GM12878 (cell line): ENCODE results near the gene CRYBA1. TPM values are rescaled to one million over a fixed set of nuclear protein-coding genes. Genes with fewer than 3 reads are reported as not detected.
A peak's percentile ranks its signal among the peaks of the same experiment; 100 is the strongest.

Source experiments
- ATAC-seq: fragments of 200-7000 bp; cut with Tn5 transposase; 3 replicates; pipeline ENCODE4 v1.9.1; 2020; ENCODE audit warnings: mild to moderate bottlenecking, moderate library complexity
- BruUV-seq: library from RNA; stranded (reverse); fragments of 400-500 nt; replicated peaks from 2 replicates; lab custom pipeline; 2021; lab: Mats Ljungman, UMichigan
- CTCF ChIA-PET: fragments of 300-600 bp; sonication (Branson Sonifier 250); formaldehyde crosslinking; extraction: SDS; loops from one replicate; lab custom pipeline; 2021; ENCODE audit warnings: inconsistent platforms; lab: Yijun Ruan, JAX
- POLR2A ChIA-PET: fragments of 350-600 bp; formaldehyde crosslinking; extraction: SDS; loops from one replicate; lab custom pipeline; 2021; ENCODE audit warnings: inconsistent platforms; lab: Charles Lee
- RAD21 ChIA-PET: fragments of 300-600 bp; sonication (Branson Sonifier 250); formaldehyde crosslinking; loops from one replicate; lab custom pipeline; 2023; ENCODE audit warnings: antibody characterized with exemption; ENCODE audit not compliant: unreplicated experiment; lab: Charles Lee
- SMC1A ChIA-PET: fragments of 300-600 bp; sonication (Branson Sonifier 250); formaldehyde crosslinking; loops from one replicate; lab custom pipeline; 2023; ENCODE audit not compliant: unreplicated experiment, uncharacterized antibody; lab: Charles Lee
- DNase-seq: peaks from one replicate; pipeline ENCODE4 v3.0.0-alpha.2; 2011; ENCODE audit warnings: low read depth, low spot score
- FAIRE-seq: peaks from 3 replicates; lab custom pipeline; 2011; peaks lifted over from hg19 to GRCh38; lab: Jason Lieb, UNC
- H2AFZ ChIP-seq: 2 replicates; pipeline ENCODE4 v1.6.0; 2011; ENCODE audit warnings: low read depth, low read length, control low read depth; ENCODE audit not compliant: control insufficient read depth
- H3K27ac ChIP-seq: 2 replicates; pipeline ENCODE4 v1.5.1; 2011; ENCODE audit warnings: control low read depth; ENCODE audit not compliant: control insufficient read depth, insufficient read depth
- H3K27me3 ChIP-seq, 2 experiments: replicated peaks in 1 of 2; 2 replicates each; pipeline versions ENCODE4 v1.6.0 to v1.6.1; 2011; ENCODE audit warnings: low read length in 1 of 2; ENCODE audit not compliant: control insufficient read depth in 2 of 2, insufficient read depth in 2 of 2
- H3K36me3 ChIP-seq, 2 experiments: 2 replicates each; pipeline ENCODE4 v1.5.1; 2011; ENCODE audit warnings: low read length in 1 of 2; ENCODE audit not compliant: control insufficient read depth in 2 of 2, insufficient read depth in 2 of 2
- H3K4me1 ChIP-seq: 2 replicates; pipeline ENCODE4 v1.6.1; 2011; ENCODE audit warnings: mild to moderate bottlenecking, low read length, moderate library complexity, mixed read lengths; ENCODE audit not compliant: control insufficient read depth, insufficient read depth
- H3K4me2 ChIP-seq: 2 replicates; pipeline ENCODE4 v1.6.0; 2011; ENCODE audit warnings: control low read depth; ENCODE audit not compliant: control insufficient read depth, insufficient read depth
- H3K4me3 ChIP-seq: fragments of 200-600 bp; sonication (generic); 2 replicates; pipeline ENCODE4 v1.5.1; 2016
- H3K79me2 ChIP-seq: 2 replicates; pipeline ENCODE4 v1.6.0; 2011; ENCODE audit warnings: low read length; ENCODE audit not compliant: control insufficient read depth, insufficient read depth
- H3K9ac ChIP-seq: 2 replicates; pipeline ENCODE4 v1.8.0; 2011; ENCODE audit warnings: low read length, control low read depth, mixed read lengths; ENCODE audit not compliant: control insufficient read depth, insufficient read depth
- H3K9me3 ChIP-seq: replicated peaks from 3 replicates; pipeline ENCODE4 v1.5.1; 2011; ENCODE audit warnings: mild to moderate bottlenecking, low read length; ENCODE audit not compliant: control insufficient read depth, insufficient read depth
- H4K20me1 ChIP-seq: 2 replicates; pipeline ENCODE4 v1.6.0; 2011; ENCODE audit not compliant: control insufficient read depth, insufficient read depth
- BMI1 ChIP-seq: fragments of 450-650 bp; IDR thresholded peaks from 2 replicates; pipeline ENCODE4 v1.6.1; 2016; ENCODE audit warnings: mild to moderate bottlenecking, moderate library complexity, borderline replicate concordance
- HDAC2 ChIP-seq: fragments of 200-600 bp; sonication (generic); IDR thresholded peaks from 2 replicates; pipeline ENCODE4 v1.6.1; 2017
- HDAC6 ChIP-seq: fragments of 200-600 bp; sonication (generic); IDR thresholded peaks from one replicate; pipeline ENCODE4 v1.8.0; 2017; ENCODE audit warnings: antibody characterized with exemption; ENCODE audit not compliant: unreplicated experiment
- JUND ChIP-seq: IDR thresholded peaks from 2 replicates; pipeline ENCODE4 v1.6.1; 2012; ENCODE audit warnings: low read depth, mild to moderate bottlenecking, low read length, improper control_type of control experiment, moderate library complexity
- NBN ChIP-seq: fragments of 450-650 bp; IDR thresholded peaks from 2 replicates; pipeline ENCODE4 v1.6.1; 2016
- NFXL1 ChIP-seq: fragments of 450-650 bp; IDR thresholded peaks from 2 replicates; pipeline ENCODE4 v1.6.1; 2017; ENCODE audit warnings: antibody characterized with exemption, mild to moderate bottlenecking, borderline replicate concordance
- PBX3 ChIP-seq: IDR thresholded peaks from 2 replicates; pipeline ENCODE4 v1.6.1; 2011; ENCODE audit warnings: mild to moderate bottlenecking, low read depth, low read length, moderate library complexity; ENCODE audit not compliant: insufficient replicate concordance
- POLR2A ChIP-seq: IDR thresholded peaks from 2 replicates; pipeline ENCODE4 v1.6.1; 2011; ENCODE audit warnings: low read depth, mild to moderate bottlenecking, low read length
- RAD21 ChIP-seq: IDR thresholded peaks from 2 replicates; pipeline ENCODE4 v1.6.1; 2011; ENCODE audit warnings: mild to moderate bottlenecking, low read depth, low read length, moderate library complexity; ENCODE audit not compliant: insufficient read depth
- RBBP5 ChIP-seq: fragments of 200-600 bp; sonication (generic); conservative IDR thresholded peaks from 2 replicates; pipeline ENCODE4 v1.6.1; 2016
- RFX5 ChIP-seq: IDR thresholded peaks from 2 replicates; pipeline ENCODE4 v1.6.1; 2011; ENCODE audit warnings: low read depth, low read length, improper control_type of control experiment
- SRF ChIP-seq, 2 experiments: IDR thresholded peaks; 2 replicates each; pipeline ENCODE4 v1.6.1; 2011; ENCODE audit warnings: low read depth in 2 of 2, low read length in 2 of 2, mild to moderate bottlenecking in 1 of 2, moderate library complexity in 1 of 2
- TCF12 ChIP-seq: IDR thresholded peaks from 2 replicates; pipeline ENCODE4 v1.6.1; 2011; ENCODE audit warnings: low read depth, mild to moderate bottlenecking, low read length
- ZNF687 ChIP-seq: fragments of 450-650 bp; IDR thresholded peaks from 2 replicates; pipeline ENCODE4 v1.6.1; 2017; ENCODE audit warnings: mild to moderate bottlenecking, moderate library complexity
- WGBS: methylation state at CpG from one replicate; pipeline ENCODE4 v1.1.6; 2016; ENCODE audit warnings: low lambda C conversion rate; ENCODE audit not compliant: insufficient replicate concordance, insufficient coverage; ENCODE audit errors: missing lambda C conversion rate; 5-methylcytosine and 5-hydroxymethylcytosine counted together
- in situ Hi-C: fragments of 300-500 bp; cut with MboI; formaldehyde crosslinking; loops from 9 replicates; pipeline ENCODE4 v1.14.3; 2018; ENCODE audit warnings: mixed read lengths
- intact Hi-C: fragments of 100-400 bp; cut with micrococcal nuclease; formaldehyde crosslinking; loops from one replicate; pipeline ENCODE4 v1.14.2; 2022; ENCODE audit not compliant: unreplicated experiment
- polyA plus RNA-seq, 11 experiments: library from polyadenylated mRNA; depleted of rRNA in 4 of 11; unstranded in 6 of 11; stranded (reverse) in 5 of 11; fragments of >200 nt; fragmentation: Nextera tagmentation in 4 of 11; fragmentation: Illumina TruSeq in 1 of 11; extraction: Ambion mirVana in 4 of 11; extraction: Trizol in 1 of 11; gene quantifications; 1 replicate in 1 of 11; 2 replicates in 10 of 11; pipeline versions ENCODE4 v1.2.1 to v1.2.3, GENCODE V29; 2011 to 2016; ENCODE audit warnings: inconsistent platforms in 2 of 11, missing spikeins in 2 of 11, low read depth in 1 of 11
- total RNA-seq, 4 experiments: library from RNA; depleted of rRNA in 3 of 4; stranded (reverse); fragments of >200 nt in 3 of 4; fragmentation: Illumina TruSeq in 1 of 4; extraction: Trizol in 1 of 4; gene quantifications; 2 replicates each; pipeline versions ENCODE4 v1.2.1 to v1.2.3, GENCODE V29; 2013 to 2021
- TF ChIP-seq, protein P1 (sequence below): fragments of 450-650 bp; IDR thresholded peaks from 2 replicates; pipeline ENCODE4 v1.6.1; 2016; ENCODE audit warnings: mild to moderate bottlenecking

The CRYBA1 gene
- total and polyA plus RNA-seq, 10 of the 15 experiments (the other 5 are each of a cell fraction or from before 2014, with no cell fraction given): not detected

DNA sequence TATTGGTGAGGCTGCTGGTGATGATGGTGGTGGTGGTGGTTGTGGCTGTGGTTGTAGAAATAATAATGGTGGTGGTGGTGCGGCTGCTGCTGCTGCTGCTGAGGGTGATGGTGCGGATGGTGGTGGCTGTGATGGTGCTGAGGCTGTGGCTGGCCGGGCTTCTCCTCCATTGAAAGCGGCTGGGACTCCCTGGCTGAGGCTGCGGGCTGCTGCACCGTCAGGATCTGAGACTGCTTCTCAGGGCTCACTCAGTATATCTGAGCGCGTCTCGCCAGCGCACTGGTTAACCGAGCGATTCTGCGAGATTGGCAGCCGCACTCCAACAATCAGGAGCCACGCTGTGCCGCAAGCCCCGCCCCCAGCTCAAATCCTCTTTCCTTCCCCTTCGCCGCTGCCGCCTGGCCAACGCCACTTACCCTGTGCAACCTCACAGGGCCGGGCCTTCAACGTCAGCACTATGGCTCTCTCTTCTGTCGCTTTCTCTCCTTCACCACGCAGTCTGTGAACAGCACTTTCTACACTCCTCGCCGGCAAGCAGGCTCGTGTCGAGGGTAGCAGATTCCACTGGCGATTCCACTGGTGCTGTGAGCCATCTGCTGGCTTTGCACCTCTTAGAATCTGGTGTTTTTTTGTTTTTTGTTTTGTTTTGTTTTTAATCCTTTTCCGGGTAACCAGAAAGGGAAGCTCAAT lies 47.4 kb downstream of the CRYBA1 start, which contains the start of gene NUFIP2:
Gene NUFIP2, minus strand, starts transcription at position 259 of the 690 bp plus-strand sequence. Its CDS starts 89 bp downstream, at position 170.
- CTCF ChIA-PET: interaction anchor here (0.7 to 2.9 kb wide), 7 partner anchors 9 to 323 kb away, joined by 3 to 9 read pairs (median 4); no protein-coding TSS in a partner anchor
- no peak for TF ChIP-seq SRF (IDR thresholded peaks at IDR 0.05; ENCODE audit: low read depth in 2 of 2, low read length in 2 of 2)
- peak; percentile 59; the same call in 1 of the 2 replicates for TF ChIP-seq RFX5
- TF ChIP-seq HDAC2: no peak
- TF ChIP-seq RBBP5: no peak
- no peak; the same call in 1 of the 2 replicates for TF ChIP-seq TCF12
- peak; percentile 90 for TF ChIP-seq HDAC6
- TF ChIP-seq JUND: 0 out of 2 replicates have a peak, but pooled peaks have one; percentile 8
- peak; percentile 96 for TF ChIP-seq ZNF687
- peak; percentile 3; the same call in 1 of the 2 replicates for TF ChIP-seq RAD21
- peak; percentile 98 for TF ChIP-seq NBN
- peak; percentile 98 for TF ChIP-seq POLR2A
- no peak for TF ChIP-seq BMI1
- TF ChIP-seq, protein P1, sequence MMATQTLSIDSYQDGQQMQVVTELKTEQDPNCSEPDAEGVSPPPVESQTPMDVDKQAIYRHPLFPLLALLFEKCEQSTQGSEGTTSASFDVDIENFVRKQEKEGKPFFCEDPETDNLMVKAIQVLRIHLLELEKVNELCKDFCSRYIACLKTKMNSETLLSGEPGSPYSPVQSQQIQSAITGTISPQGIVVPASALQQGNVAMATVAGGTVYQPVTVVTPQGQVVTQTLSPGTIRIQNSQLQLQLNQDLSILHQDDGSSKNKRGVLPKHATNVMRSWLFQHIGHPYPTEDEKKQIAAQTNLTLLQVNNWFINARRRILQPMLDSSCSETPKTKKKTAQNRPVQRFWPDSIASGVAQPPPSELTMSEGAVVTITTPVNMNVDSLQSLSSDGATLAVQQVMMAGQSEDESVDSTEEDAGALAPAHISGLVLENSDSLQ: peak; percentile 99
- peak; percentile 97 for TF ChIP-seq PBX3
- TF ChIP-seq NFXL1: no peak

More for the DNA sequence above, 47.4 kb downstream of the CRYBA1 start, which contains the start of gene NUFIP2:
- Histone ChIP-seq H3K4me1 (peaks cover 2% of the 10 kb centered on the region; the same call in 1 of the 2 replicates), H2AFZ (peak within 1 kb of the TSS; percentile 96), H3K79me2 (peaks cover 49% of the 10 kb centered on the region), H3K36me3 (peaks cover 0 to 3% of the 10 kb centered on the region in 2 experiments; a peak in 3 of 4 replicates), H3K27ac (peak within 1 kb of the TSS; percentile 97), H4K20me1 (no peaks in the 10 kb centered on the region), H3K4me3 (peak within 1 kb of the TSS; percentile 89), H3K27me3 (no peaks in the 10 kb centered on the region), H3K9ac (peak within 1 kb of the TSS; percentile 87), H3K4me2 (peak within 1 kb of the TSS; percentile 93), H3K9me3 (no peaks in the 10 kb centered on the region)
- under 1% methylated on average over 31 of the region's 31 CpGs for WGBS
- POLR2A ChIA-PET: interaction anchor here (0.6 to 1.6 kb wide), 11 partner anchors 9 to 342 kb away, joined by 3 to 13 read pairs (median 7); partner anchors contain the start of genes PHF12 and TAOK1
- in situ Hi-C loops: no loop called here
- intact Hi-C loops: loop anchor here (5.0 kb wide), 1 partner anchor 342 kb away; the partner anchor contains the start of gene PHF12
- RAD21 ChIA-PET: interaction anchor here (0.7 to 1.9 kb wide), 8 partner anchors 10 to 483 kb away, joined by 3 to 19 read pairs (median 5); no protein-coding TSS in a partner anchor
- ATAC-seq (peak; percentile 94), FAIRE-seq (peak; percentile 99), DNase-seq (peak; percentile 95)
- SMC1A ChIA-PET: interaction anchor here (0.6 to 1.1 kb wide), 3 partner anchors 36 to 832 kb away, joined by 3 read pairs; no protein-coding TSS in a partner anchor
- BruUV-seq: no TSS peak
